K562 (cell line): ENCODE measurements around the gene NARF. TPM values are rescaled to one million over a fixed set of nuclear protein-coding genes. Genes with fewer than 3 reads are reported as not detected.
A peak's percentile ranks its signal among the peaks of the same experiment; 100 is the strongest.

Experiments
- CBX1 ChIP-seq: sonication (generic); IDR thresholded peaks from 2 replicates; pipeline ENCODE4 v1.6.1; 2016; ENCODE audit warnings: antibody characterized with exemption, low read depth, mild to moderate bottlenecking
- ELF4 ChIP-seq: fragments of 450-650 bp; formaldehyde crosslinking; IDR thresholded peaks from 2 replicates; pipeline ENCODE4 v1.4.0; 2022; ENCODE audit warnings: missing genetic modification characterization
- HDAC8 ChIP-seq: fragments of 450-650 bp; IDR thresholded peaks from 2 replicates; pipeline ENCODE4 v1.6.1; 2016; ENCODE audit warnings: mild to moderate bottlenecking, missing genetic modification characterization, moderate library complexity, missing compliant biosample characterization
- L3MBTL2 ChIP-seq: fragments of 450-650 bp; IDR thresholded peaks from 2 replicates; pipeline ENCODE4 v1.6.1; 2016; ENCODE audit warnings: mild to moderate bottlenecking, moderate library complexity
- NFIX ChIP-seq: fragments of 250-450 bp; sonication (Bioruptor Pico); IDR thresholded peaks from 2 replicates; pipeline ENCODE4 v1.4.0; 2020; ENCODE audit warnings: low read depth, mild to moderate bottlenecking, moderate library complexity
- POLR2H ChIP-seq: IDR thresholded peaks from 2 replicates; pipeline ENCODE4 v1.6.1; 2016; ENCODE audit warnings: missing genetic modification characterization, low read depth, mild to moderate bottlenecking, control low read depth, missing compliant biosample characterization, moderate library complexity
- RBM34 ChIP-seq: fragments of 200-400 bp; formaldehyde crosslinking; IDR thresholded peaks from 2 replicates; pipeline ENCODE4 v1.6.1; 2018; ENCODE audit warnings: low read length, borderline replicate concordance; ENCODE audit not compliant: insufficient read depth
- WHSC1 ChIP-seq: IDR thresholded peaks from one replicate; pipeline ENCODE4 v1.6.1; 2012; ENCODE audit warnings: low read length, control low read depth, inconsistent platforms
- ZC3H4 ChIP-seq: sonication (generic); formaldehyde crosslinking; IDR thresholded peaks from 2 replicates; pipeline ENCODE4 v1.9.0; 2021; ENCODE audit warnings: missing genetic modification reagents, borderline replicate concordance
- ZC3H8 ChIP-seq: fragments of 450-650 bp; IDR thresholded peaks from 2 replicates; pipeline ENCODE4 v1.6.1; 2017
- ZNF75A ChIP-seq: fragments of 450-650 bp; formaldehyde crosslinking; IDR thresholded peaks from 2 replicates; pipeline ENCODE4 v1.4.0; 2020; ENCODE audit warnings: mild to moderate bottlenecking
- polyA plus RNA-seq, 8 experiments: library from polyadenylated mRNA; depleted of rRNA in 4 of 8; stranded (reverse) in 5 of 8; unstranded in 3 of 8; fragments of >200 nt; fragmentation: Nextera tagmentation in 2 of 8; fragmentation: Illumina TruSeq in 1 of 8; extraction: Ambion mirVana in 2 of 8; extraction: Trizol in 1 of 8; gene quantifications; 2 replicates each; pipeline versions ENCODE4 v1.2.1 to v1.2.3, GENCODE V29; 2011 to 2014; ENCODE audit warnings: inconsistent platforms in 1 of 8, missing spikeins in 1 of 8
- total RNA-seq, 7 experiments: library from RNA; depleted of rRNA in 6 of 7; stranded (reverse); fragments of >200 nt in 6 of 7; fragmentation: Illumina TruSeq in 2 of 7; extraction: Trizol in 2 of 7; gene quantifications; 2 replicates each; pipeline versions ENCODE4 v1.2.1 to v1.2.3, GENCODE V29; 2011 to 2021; ENCODE audit warnings: low replicate concordance in 1 of 7
- TF ChIP-seq, protein P1 (sequence below), 3 experiments: fragments of 200-800 bp in 1 of 3; sonication (Bioruptor generic) in 1 of 3; sonication (generic) in 1 of 3; formaldehyde crosslinking in 1 of 3; IDR thresholded peaks; 2 replicates each; pipeline versions ENCODE4 v1.6.1 to v1.8.0; 2016 to 2022; ENCODE audit warnings: mild to moderate bottlenecking in 2 of 3, missing compliant biosample characterization in 2 of 3, missing genetic modification characterization in 2 of 3, missing genetic modification reagents in 1 of 3
- TF ChIP-seq, protein P2 (sequence below): sonication (generic); formaldehyde crosslinking; IDR thresholded peaks from 2 replicates; pipeline ENCODE4 v1.8.0; 2022; ENCODE audit warnings: mild to moderate bottlenecking, missing genetic modification reagents
- TF ChIP-seq, protein P3 (sequence below): fragments of 450-650 bp; IDR thresholded peaks from 2 replicates; pipeline ENCODE4 v1.6.1; 2017; ENCODE audit warnings: antibody characterized with exemption
- TF ChIP-seq, protein P4 (sequence below): fragments of 250-450 bp; sonication (Bioruptor Pico); IDR thresholded peaks from 2 replicates; pipeline ENCODE4 v1.8.0; 2022; ENCODE audit warnings: moderate library complexity, mild to moderate bottlenecking, inconsistent platforms
- TF ChIP-seq, protein P5 (sequence below): sonication (generic); formaldehyde crosslinking; IDR thresholded peaks from 2 replicates; pipeline ENCODE4 v1.8.1; 2023; ENCODE audit warnings: mild to moderate bottlenecking, missing genetic modification reagents

NARF gene
- total and polyA plus RNA-seq, 9 of the 15 experiments (the other 6 are each of a cell fraction or from before 2014, with no cell fraction given) = 60.4 to 423 (median 132) TPM

DNA sequence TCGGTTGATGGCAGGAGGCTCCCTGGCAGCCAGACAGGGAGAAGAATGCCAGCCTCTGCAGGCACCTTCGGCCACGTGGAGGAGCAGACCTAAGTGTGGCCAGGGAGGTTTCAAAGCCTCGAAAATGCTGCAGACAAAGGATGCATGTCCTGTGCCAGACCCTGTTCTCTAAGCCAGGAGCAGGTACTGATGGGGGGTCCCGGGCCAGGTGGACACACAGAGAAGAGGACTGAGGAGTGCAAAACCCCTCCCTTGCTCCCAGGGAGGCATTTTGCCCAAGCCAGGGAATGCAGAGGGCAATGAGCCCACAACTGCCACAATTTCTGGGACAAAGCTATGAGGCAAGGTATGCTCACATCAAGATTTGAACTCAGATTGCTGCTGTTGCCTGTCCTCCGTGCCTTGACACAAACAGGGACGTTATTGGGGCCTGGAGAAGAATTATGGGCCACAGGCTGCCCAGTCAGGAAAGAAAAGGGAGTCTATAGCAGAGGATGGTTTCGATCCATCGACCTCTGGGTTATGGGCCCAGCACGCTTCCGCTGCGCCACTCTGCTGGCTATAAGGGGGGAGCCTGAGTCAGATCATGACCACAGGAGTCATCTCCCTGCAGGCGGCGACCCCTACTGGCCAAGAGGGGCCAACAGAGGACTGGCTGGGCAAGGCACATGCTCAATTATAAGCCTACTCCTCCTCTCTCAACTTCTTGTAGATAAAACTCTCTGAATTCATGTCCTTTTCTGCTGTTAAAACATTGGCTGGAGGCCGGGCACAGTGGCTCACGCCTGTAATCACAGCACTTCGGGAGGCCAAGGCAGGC is 35.9 kb downstream of the NARF start (continued):
- TF ChIP-seq, protein P1, sequence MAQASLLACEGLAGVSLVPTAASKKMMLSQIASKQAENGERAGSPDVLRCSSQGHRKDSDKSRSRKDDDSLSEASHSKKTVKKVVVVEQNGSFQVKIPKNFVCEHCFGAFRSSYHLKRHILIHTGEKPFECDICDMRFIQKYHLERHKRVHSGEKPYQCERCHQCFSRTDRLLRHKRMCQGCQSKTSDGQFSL (CRISPR knock-in tag; IDR thresholded peaks at IDR 0.05) = peak; percentile 87
- TF ChIP-seq, protein P1 (tag; IDR thresholded peaks at IDR 0.05) = peak in 1 of 2 experiments; percentile 66; a peak in 2 of 4 replicates
- TF ChIP-seq ZNF75A (CRISPR knock-in tag) = no peak
- TF ChIP-seq HDAC8 (tag) = peak; percentile 66; the same call in 1 of the 2 replicates
- TF ChIP-seq ELF4 = no peak
- no peak for TF ChIP-seq RBM34
- TF ChIP-seq, protein P2, sequence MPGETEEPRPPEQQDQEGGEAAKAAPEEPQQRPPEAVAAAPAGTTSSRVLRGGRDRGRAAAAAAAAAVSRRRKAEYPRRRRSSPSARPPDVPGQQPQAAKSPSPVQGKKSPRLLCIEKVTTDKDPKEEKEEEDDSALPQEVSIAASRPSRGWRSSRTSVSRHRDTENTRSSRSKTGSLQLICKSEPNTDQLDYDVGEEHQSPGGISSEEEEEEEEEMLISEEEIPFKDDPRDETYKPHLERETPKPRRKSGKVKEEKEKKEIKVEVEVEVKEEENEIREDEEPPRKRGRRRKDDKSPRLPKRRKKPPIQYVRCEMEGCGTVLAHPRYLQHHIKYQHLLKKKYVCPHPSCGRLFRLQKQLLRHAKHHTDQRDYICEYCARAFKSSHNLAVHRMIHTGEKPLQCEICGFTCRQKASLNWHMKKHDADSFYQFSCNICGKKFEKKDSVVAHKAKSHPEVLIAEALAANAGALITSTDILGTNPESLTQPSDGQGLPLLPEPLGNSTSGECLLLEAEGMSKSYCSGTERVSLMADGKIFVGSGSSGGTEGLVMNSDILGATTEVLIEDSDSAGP (CRISPR knock-in tag) = peak; percentile 31; the same call in 1 of the 2 replicates
- TF ChIP-seq NFIX = no peak
- TF ChIP-seq, protein P3, sequence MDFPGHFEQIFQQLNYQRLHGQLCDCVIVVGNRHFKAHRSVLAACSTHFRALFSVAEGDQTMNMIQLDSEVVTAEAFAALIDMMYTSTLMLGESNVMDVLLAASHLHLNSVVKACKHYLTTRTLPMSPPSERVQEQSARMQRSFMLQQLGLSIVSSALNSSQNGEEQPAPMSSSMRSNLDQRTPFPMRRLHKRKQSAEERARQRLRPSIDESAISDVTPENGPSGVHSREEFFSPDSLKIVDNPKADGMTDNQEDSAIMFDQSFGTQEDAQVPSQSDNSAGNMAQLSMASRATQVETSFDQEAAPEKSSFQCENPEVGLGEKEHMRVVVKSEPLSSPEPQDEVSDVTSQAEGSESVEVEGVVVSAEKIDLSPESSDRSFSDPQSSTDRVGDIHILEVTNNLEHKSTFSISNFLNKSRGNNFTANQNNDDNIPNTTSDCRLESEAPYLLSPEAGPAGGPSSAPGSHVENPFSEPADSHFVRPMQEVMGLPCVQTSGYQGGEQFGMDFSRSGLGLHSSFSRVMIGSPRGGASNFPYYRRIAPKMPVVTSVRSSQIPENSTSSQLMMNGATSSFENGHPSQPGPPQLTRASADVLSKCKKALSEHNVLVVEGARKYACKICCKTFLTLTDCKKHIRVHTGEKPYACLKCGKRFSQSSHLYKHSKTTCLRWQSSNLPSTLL = peak; percentile 85
- peak; percentile 89 for TF ChIP-seq L3MBTL2
- 0 out of 2 replicates have a peak, but pooled peaks have one; percentile 23 for TF ChIP-seq ZC3H8
- TF ChIP-seq, protein P4, sequence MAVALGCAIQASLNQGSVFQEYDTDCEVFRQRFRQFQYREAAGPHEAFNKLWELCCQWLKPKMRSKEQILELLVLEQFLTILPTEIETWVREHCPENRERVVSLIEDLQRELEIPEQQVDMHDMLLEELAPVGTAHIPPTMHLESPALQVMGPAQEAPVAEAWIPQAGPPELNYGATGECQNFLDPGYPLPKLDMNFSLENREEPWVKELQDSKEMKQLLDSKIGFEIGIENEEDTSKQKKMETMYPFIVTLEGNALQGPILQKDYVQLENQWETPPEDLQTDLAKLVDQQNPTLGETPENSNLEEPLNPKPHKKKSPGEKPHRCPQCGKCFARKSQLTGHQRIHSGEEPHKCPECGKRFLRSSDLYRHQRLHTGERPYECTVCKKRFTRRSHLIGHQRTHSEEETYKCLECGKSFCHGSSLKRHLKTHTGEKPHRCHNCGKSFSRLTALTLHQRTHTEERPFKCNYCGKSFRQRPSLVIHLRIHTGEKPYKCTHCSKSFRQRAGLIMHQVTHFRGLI = no peak
- peak; percentile 48; the same call in 1 of the 2 replicates for TF ChIP-seq CBX1
- TF ChIP-seq, protein P5, sequence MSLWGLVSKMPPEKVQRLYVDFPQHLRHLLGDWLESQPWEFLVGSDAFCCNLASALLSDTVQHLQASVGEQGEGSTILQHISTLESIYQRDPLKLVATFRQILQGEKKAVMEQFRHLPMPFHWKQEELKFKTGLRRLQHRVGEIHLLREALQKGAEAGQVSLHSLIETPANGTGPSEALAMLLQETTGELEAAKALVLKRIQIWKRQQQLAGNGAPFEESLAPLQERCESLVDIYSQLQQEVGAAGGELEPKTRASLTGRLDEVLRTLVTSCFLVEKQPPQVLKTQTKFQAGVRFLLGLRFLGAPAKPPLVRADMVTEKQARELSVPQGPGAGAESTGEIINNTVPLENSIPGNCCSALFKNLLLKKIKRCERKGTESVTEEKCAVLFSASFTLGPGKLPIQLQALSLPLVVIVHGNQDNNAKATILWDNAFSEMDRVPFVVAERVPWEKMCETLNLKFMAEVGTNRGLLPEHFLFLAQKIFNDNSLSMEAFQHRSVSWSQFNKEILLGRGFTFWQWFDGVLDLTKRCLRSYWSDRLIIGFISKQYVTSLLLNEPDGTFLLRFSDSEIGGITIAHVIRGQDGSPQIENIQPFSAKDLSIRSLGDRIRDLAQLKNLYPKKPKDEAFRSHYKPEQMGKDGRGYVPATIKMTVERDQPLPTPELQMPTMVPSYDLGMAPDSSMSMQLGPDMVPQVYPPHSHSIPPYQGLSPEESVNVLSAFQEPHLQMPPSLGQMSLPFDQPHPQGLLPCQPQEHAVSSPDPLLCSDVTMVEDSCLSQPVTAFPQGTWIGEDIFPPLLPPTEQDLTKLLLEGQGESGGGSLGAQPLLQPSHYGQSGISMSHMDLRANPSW (CRISPR knock-in tag) = peak; percentile 89; the same call in 1 of the 2 replicates
- no peak for TF ChIP-seq WHSC1
- no peak for TF ChIP-seq ZC3H4 (CRISPR knock-in tag)
- peak; percentile 100 for TF ChIP-seq POLR2H (tag)
